IMR-90 (cell line): Measurements from ENCODE around the gene NPAS3. TPM values are rescaled to one million over a fixed set of nuclear protein-coding genes. Genes with fewer than 3 reads are reported as not detected.

ENCODE experiments used
- ATAC-seq: fragments of 200-7000 bp; cut with Tn5 transposase; 2 replicates; pipeline ENCODE4 v1.9.1; 2020; ENCODE audit warnings: low read depth, mild to moderate bottlenecking, moderate library complexity
- BruUV-seq: library from RNA; stranded (reverse); fragments of 400-500 nt; replicated peaks from 2 replicates; lab custom pipeline; 2021; lab: Mats Ljungman, UMichigan
- CTCF ChIA-PET: fragments of 300-600 bp; formaldehyde crosslinking; extraction: SDS; loops from one replicate; lab custom pipeline; 2021; ENCODE audit warnings: antibody characterized with exemption; lab: Yijun Ruan, JAX
- POLR2A ChIA-PET: fragments of 300-600 bp; sonication (Branson Sonifier 250); formaldehyde crosslinking; loops from one replicate; lab custom pipeline; 2022; ENCODE audit warnings: antibody characterized with exemption; ENCODE audit not compliant: unreplicated experiment; lab: Charles Lee
- DNase-seq: peaks from one replicate; pipeline ENCODE4 v3.0.0; 2013
- H2AFZ ChIP-seq: replicated peaks from 2 replicates; pipeline ENCODE3; 2013; ENCODE audit warnings: low read length, mild to moderate bottlenecking; ENCODE audit not compliant: poor library complexity
- H2AK5ac ChIP-seq: 2 replicates; pipeline ENCODE4 v1.6.1; 2013; ENCODE audit warnings: low read depth, low read length, inconsistent platforms
- H2AK9ac ChIP-seq: replicated peaks from 2 replicates; pipeline ENCODE3; 2013; ENCODE audit warnings: mild to moderate bottlenecking, low read depth, low read length, moderate library complexity; ENCODE audit not compliant: poor library complexity
- H2BK120ac ChIP-seq: 2 replicates; pipeline ENCODE4 v1.6.1; 2013; ENCODE audit warnings: low read depth, low read length, inconsistent platforms
- H2BK15ac ChIP-seq: 3 replicates; pipeline ENCODE4 v1.6.1; 2013; ENCODE audit warnings: low read depth, low read length, inconsistent platforms
- H2BK20ac ChIP-seq: 2 replicates; pipeline ENCODE4 v1.6.1; 2013; ENCODE audit warnings: low read depth, mild to moderate bottlenecking, inconsistent platforms, low read length, moderate library complexity
- H2BK5ac ChIP-seq: 2 replicates; pipeline ENCODE4 v1.6.1; 2013; ENCODE audit warnings: mild to moderate bottlenecking, low read depth, low read length, inconsistent platforms; ENCODE audit not compliant: poor library complexity, severe bottlenecking
- H3K14ac ChIP-seq: replicated peaks from 2 replicates; pipeline ENCODE4 v1.6.1; 2013; ENCODE audit warnings: low read depth, low read length, inconsistent platforms
- H3K18ac ChIP-seq: 2 replicates; pipeline ENCODE4 v1.6.1; 2013; ENCODE audit warnings: low read depth, low read length, control low read depth
- H3K23ac ChIP-seq: 2 replicates; pipeline ENCODE4 v1.6.1; 2013; ENCODE audit warnings: low read depth, low read length, inconsistent platforms
- H3K27ac ChIP-seq: 2 replicates; pipeline ENCODE4 v1.5.1; 2013; ENCODE audit warnings: mild to moderate bottlenecking, control low read depth, low read length; ENCODE audit not compliant: insufficient read depth
- H3K27me3 ChIP-seq: 2 replicates; pipeline ENCODE4 v1.6.1; 2013; ENCODE audit warnings: low read length; ENCODE audit not compliant: control insufficient read depth, insufficient read depth
- H3K36me3 ChIP-seq: 2 replicates; pipeline ENCODE4 v1.6.1; 2013; ENCODE audit warnings: low read length, mixed read lengths; ENCODE audit not compliant: control insufficient read depth, insufficient read depth
- H3K4ac ChIP-seq: 2 replicates; pipeline ENCODE4 v1.6.1; 2013; ENCODE audit warnings: low read depth, low read length, inconsistent platforms
- H3K4me1 ChIP-seq: 2 replicates; pipeline ENCODE4 v1.6.1; 2013; ENCODE audit warnings: low read length, mixed read lengths; ENCODE audit not compliant: control insufficient read depth, insufficient read depth
- H3K4me2 ChIP-seq: 2 replicates; pipeline ENCODE4 v1.6.1; 2013; ENCODE audit warnings: low read depth, mild to moderate bottlenecking, control low read depth, low read length, moderate library complexity
- H3K4me3 ChIP-seq: 2 replicates; pipeline ENCODE4 v1.5.1; 2013; ENCODE audit warnings: low read depth, mild to moderate bottlenecking, control low read depth, low read length, moderate library complexity; ENCODE audit not compliant: insufficient read depth
- H3K56ac ChIP-seq: 2 replicates; pipeline ENCODE4 v1.6.1; 2013; ENCODE audit warnings: low read length, inconsistent platforms; ENCODE audit not compliant: insufficient read depth; ENCODE audit errors: extremely low read depth
- H3K79me1 ChIP-seq, 2 experiments: 2 replicates each; pipeline ENCODE4 v1.6.1; 2013; ENCODE audit warnings: low read length in 2 of 2, inconsistent platforms in 1 of 2, low read depth in 1 of 2
- H3K9ac ChIP-seq: 2 replicates; pipeline ENCODE4 v1.6.1; 2013; ENCODE audit warnings: low read depth, low read length, control low read depth
- H3K9me1 ChIP-seq: 2 replicates; pipeline ENCODE4 v1.6.1; 2013; ENCODE audit warnings: low read length, inconsistent platforms; ENCODE audit not compliant: insufficient read depth
- H3K9me3 ChIP-seq: 2 replicates; pipeline ENCODE4 v1.6.1; 2013; ENCODE audit warnings: low read length; ENCODE audit not compliant: control insufficient read depth, insufficient read depth
- H4K20me1 ChIP-seq: 2 replicates; pipeline ENCODE4 v1.6.1; 2013; ENCODE audit warnings: low read length, inconsistent platforms; ENCODE audit not compliant: insufficient read depth
- H4K5ac ChIP-seq: 2 replicates; pipeline ENCODE4 v1.6.1; 2013; ENCODE audit warnings: mild to moderate bottlenecking, low read depth, low read length, control low read depth
- H4K8ac ChIP-seq, 2 experiments: 2 replicates each; pipeline ENCODE4 v1.6.1; 2013; ENCODE audit warnings: low read depth in 2 of 2, low read length in 2 of 2, control low read depth in 1 of 2, inconsistent platforms in 1 of 2
- H4K91ac ChIP-seq: 2 replicates; pipeline ENCODE4 v1.6.1; 2013; ENCODE audit warnings: low read depth, low read length, inconsistent platforms; ENCODE audit not compliant: insufficient read depth
- BHLHE40 ChIP-seq: fragments of 150-350 bp; IDR thresholded peaks from 2 replicates; pipeline ENCODE4 v1.6.1; 2016; ENCODE audit warnings: mild to moderate bottlenecking, low read depth, low read length
- CEBPB ChIP-seq: IDR thresholded peaks from 2 replicates; pipeline ENCODE4 v1.6.1; 2012; ENCODE audit warnings: low read depth, low read length, improper control_type of control experiment
- CHD1 ChIP-seq: IDR thresholded peaks from 2 replicates; pipeline ENCODE4 v1.6.1; 2012; ENCODE audit warnings: low read depth, low read length, improper control_type of control experiment
- FOS ChIP-seq: fragments of 150-350 bp; IDR thresholded peaks from 2 replicates; pipeline ENCODE4 v1.6.1; 2016; ENCODE audit warnings: low read depth, low read length
- MAFK ChIP-seq: IDR thresholded peaks from 2 replicates; pipeline ENCODE4 v1.6.1; 2012; ENCODE audit warnings: low read depth, low read length, improper control_type of control experiment
- MAZ ChIP-seq: IDR thresholded peaks from 2 replicates; pipeline ENCODE4 v1.6.1; 2012; ENCODE audit warnings: low read depth, mild to moderate bottlenecking, low read length, improper control_type of control experiment, moderate library complexity, borderline replicate concordance
- MXI1 ChIP-seq: IDR thresholded peaks from 2 replicates; pipeline ENCODE4 v1.6.1; 2012; ENCODE audit warnings: low read depth, mild to moderate bottlenecking, low read length, moderate library complexity, borderline replicate concordance
- NFE2L2 ChIP-seq: fragments of 150-350 bp; IDR thresholded peaks from 2 replicates; pipeline ENCODE4 v1.6.1; 2016; ENCODE audit warnings: low read depth, mild to moderate bottlenecking, low read length
- POLR2A ChIP-seq: IDR thresholded peaks from 2 replicates; pipeline ENCODE4 v1.6.1; 2012; ENCODE audit warnings: mild to moderate bottlenecking, low read depth, low read length
- RAD21 ChIP-seq: IDR thresholded peaks from 2 replicates; pipeline ENCODE4 v1.6.1; 2012; ENCODE audit warnings: low read length, improper control_type of control experiment
- RCOR1 ChIP-seq: IDR thresholded peaks from 2 replicates; pipeline ENCODE4 v1.6.1; 2012; ENCODE audit warnings: mild to moderate bottlenecking, low read length, improper control_type of control experiment; ENCODE audit not compliant: insufficient replicate concordance
- RFX5 ChIP-seq: IDR thresholded peaks from 2 replicates; pipeline ENCODE4 v1.8.0; 2012; ENCODE audit warnings: low read depth, mild to moderate bottlenecking, low read length, moderate library complexity
- SMC3 ChIP-seq: fragments of 150-350 bp; IDR thresholded peaks from 2 replicates; pipeline ENCODE4 v1.6.1; 2016; ENCODE audit warnings: low read depth, mild to moderate bottlenecking, antibody characterized with exemption, low read length, moderate library complexity
- WGBS, 2 experiments: methylation state at CpG; one replicate each; pipeline versions ENCODE4 v1.1.5 to v1.1.7; 2013; ENCODE audit warnings: missing lambda C conversion rate in 2 of 2; ENCODE audit not compliant: insufficient read length in 1 of 2; ENCODE audit errors: extremely low coverage in 2 of 2; 5-methylcytosine and 5-hydroxymethylcytosine counted together
- dilution Hi-C: fragments of 300-500 bp; cut with HindIII; formaldehyde crosslinking; loops from one replicate; pipeline ENCODE4 v1.14.3; 2018; ENCODE audit warnings: low sequenced_read_pairs; ENCODE audit not compliant: unreplicated experiment
- in situ Hi-C: fragments of 300-500 bp; cut with MboI; formaldehyde crosslinking; loops from 3 replicates; pipeline ENCODE4 v1.14.3; 2019; ENCODE audit warnings: low sequenced_read_pairs, inconsistent platforms, mixed read lengths
- intact Hi-C: fragments of 100-400 bp; cut with micrococcal nuclease; formaldehyde crosslinking; loops from 2 replicates; pipeline ENCODE4 v1.10.0; 2022
- polyA plus RNA-seq, 3 experiments: library from polyadenylated mRNA; depleted of rRNA; stranded (reverse); fragments of >200 nt; gene quantifications; 2 replicates each; pipeline ENCODE4 v1.2.3, GENCODE V29; 2012; ENCODE audit warnings: low replicate concordance in 1 of 3
- total RNA-seq: library from RNA; depleted of rRNA; stranded (reverse); fragments of >200 nt; gene quantifications from 2 replicates; pipeline ENCODE4 v1.2.3, GENCODE V29; 2012
- TF ChIP-seq, protein P1 (sequence below): fragments of 150-350 bp; IDR thresholded peaks from 2 replicates; pipeline ENCODE4 v1.6.1; 2017; ENCODE audit warnings: mild to moderate bottlenecking, antibody characterized with exemption, low read length, low read depth
- TF ChIP-seq, protein P2 (sequence below): fragments of 150-350 bp; IDR thresholded peaks from 2 replicates; pipeline ENCODE4 v1.6.1; 2016; ENCODE audit warnings: low read depth, mild to moderate bottlenecking, low read length, moderate library complexity, borderline replicate concordance
- TF ChIP-seq, protein P3 (sequence below): conservative IDR thresholded peaks from 2 replicates; pipeline ENCODE4 v1.5.1; 2012; ENCODE audit warnings: mild to moderate bottlenecking, low read depth, low read length, improper control_type of control experiment

NPAS3 gene
- total and polyA plus RNA-seq, 2 of the 4 experiments (the other 2 are of a cell fraction), result not detected

DNA sequence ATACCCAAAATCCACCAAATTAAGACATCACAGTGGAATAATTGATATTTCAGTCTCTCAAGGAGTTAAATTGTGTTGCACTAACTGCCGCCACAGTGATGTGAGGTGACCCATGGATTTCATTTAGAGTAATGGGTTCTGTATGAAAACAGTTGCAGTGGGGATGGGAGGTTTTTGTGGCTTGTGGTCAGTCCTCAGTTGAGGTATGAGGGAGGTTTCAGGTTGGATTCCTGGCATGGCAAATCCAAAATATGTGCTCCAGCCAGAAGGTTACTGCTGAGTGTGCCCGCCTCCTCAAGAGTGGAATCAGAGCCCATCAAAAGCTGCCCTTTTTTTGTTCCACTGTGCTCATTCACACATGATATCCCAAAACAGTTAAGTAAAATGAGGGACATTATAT lies 525.1 kb downstream of the NPAS3 start:
- dilution Hi-C loops, result no loop called here
- Histone ChIP-seq H3K36me3 (no peaks in the 10 kb centered on the region), H4K20me1 (no peaks in the 10 kb centered on the region), H3K56ac (no peak overlapping the region), H3K4ac (no peak overlapping the region), H4K8ac (no peak overlapping the region), H4K91ac (no peak overlapping the region), H2AFZ (no peak overlapping the region), H3K4me1 (no peaks in the 10 kb centered on the region), H2BK15ac (no peak overlapping the region), H2AK5ac (no peak overlapping the region), H3K9me3 (no peaks in the 10 kb centered on the region), H3K27ac (no peak overlapping the region), H3K4me3 (no peak overlapping the region), H3K9ac (no peak overlapping the region), H3K23ac (no peak overlapping the region), H3K27me3 (no peaks in the 10 kb centered on the region), H3K79me1 (no peaks in the 10 kb centered on the region), H3K9me1 (no peaks in the 10 kb centered on the region), H2AK9ac (no peak overlapping the region), H2BK5ac (no peak overlapping the region), H2BK20ac (no peak overlapping the region), H3K18ac (no peak overlapping the region), H3K14ac (no peak overlapping the region), H2BK120ac (no peak overlapping the region), H4K5ac (no peak overlapping the region), H3K4me2 (no peak overlapping the region)
- no CpG with 5 or more reads among the region's 2 CpGs for WGBS, 2 experiments
- intact Hi-C loops, result no loop called here
- TF ChIP-seq RAD21 (no peak), MAZ (no peak), BHLHE40 (no peak), CEBPB (no peak), SMC3 (no peak), MXI1 (no peak), MAFK (no peak), RCOR1 (no peak), CHD1 (no peak), RFX5 (no peak), POLR2A (no peak), FOS (no peak), NFE2L2 (no peak)
- TF ChIP-seq, protein P1, sequence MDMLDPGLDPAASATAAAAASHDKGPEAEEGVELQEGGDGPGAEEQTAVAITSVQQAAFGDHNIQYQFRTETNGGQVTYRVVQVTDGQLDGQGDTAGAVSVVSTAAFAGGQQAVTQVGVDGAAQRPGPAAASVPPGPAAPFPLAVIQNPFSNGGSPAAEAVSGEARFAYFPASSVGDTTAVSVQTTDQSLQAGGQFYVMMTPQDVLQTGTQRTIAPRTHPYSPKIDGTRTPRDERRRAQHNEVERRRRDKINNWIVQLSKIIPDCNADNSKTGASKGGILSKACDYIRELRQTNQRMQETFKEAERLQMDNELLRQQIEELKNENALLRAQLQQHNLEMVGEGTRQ, result no peak
- TF ChIP-seq, protein P2, sequence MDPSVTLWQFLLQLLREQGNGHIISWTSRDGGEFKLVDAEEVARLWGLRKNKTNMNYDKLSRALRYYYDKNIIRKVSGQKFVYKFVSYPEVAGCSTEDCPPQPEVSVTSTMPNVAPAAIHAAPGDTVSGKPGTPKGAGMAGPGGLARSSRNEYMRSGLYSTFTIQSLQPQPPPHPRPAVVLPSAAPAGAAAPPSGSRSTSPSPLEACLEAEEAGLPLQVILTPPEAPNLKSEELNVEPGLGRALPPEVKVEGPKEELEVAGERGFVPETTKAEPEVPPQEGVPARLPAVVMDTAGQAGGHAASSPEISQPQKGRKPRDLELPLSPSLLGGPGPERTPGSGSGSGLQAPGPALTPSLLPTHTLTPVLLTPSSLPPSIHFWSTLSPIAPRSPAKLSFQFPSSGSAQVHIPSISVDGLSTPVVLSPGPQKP, result no peak
- TF ChIP-seq, protein P3, sequence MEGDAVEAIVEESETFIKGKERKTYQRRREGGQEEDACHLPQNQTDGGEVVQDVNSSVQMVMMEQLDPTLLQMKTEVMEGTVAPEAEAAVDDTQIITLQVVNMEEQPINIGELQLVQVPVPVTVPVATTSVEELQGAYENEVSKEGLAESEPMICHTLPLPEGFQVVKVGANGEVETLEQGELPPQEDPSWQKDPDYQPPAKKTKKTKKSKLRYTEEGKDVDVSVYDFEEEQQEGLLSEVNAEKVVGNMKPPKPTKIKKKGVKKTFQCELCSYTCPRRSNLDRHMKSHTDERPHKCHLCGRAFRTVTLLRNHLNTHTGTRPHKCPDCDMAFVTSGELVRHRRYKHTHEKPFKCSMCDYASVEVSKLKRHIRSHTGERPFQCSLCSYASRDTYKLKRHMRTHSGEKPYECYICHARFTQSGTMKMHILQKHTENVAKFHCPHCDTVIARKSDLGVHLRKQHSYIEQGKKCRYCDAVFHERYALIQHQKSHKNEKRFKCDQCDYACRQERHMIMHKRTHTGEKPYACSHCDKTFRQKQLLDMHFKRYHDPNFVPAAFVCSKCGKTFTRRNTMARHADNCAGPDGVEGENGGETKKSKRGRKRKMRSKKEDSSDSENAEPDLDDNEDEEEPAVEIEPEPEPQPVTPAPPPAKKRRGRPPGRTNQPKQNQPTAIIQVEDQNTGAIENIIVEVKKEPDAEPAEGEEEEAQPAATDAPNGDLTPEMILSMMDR, result no peak
- ATAC-seq, result no peak
- in situ Hi-C loops, result no loop called here
- BruUV-seq, result no TSS peak
- ChIA-PET CTCF (no interaction called here), POLR2A (no interaction called here)
- no peak for DNase-seq
